ENCODE measurements around the gene TLN1. TPM values are rescaled to one million over a fixed set of nuclear protein-coding genes. Genes with fewer than 3 reads are reported as not detected.

Gene TLN1
- total RNA-seq, 3 donors from 2014 or later: 163 to 497 (median 215) TPM

DNA sequence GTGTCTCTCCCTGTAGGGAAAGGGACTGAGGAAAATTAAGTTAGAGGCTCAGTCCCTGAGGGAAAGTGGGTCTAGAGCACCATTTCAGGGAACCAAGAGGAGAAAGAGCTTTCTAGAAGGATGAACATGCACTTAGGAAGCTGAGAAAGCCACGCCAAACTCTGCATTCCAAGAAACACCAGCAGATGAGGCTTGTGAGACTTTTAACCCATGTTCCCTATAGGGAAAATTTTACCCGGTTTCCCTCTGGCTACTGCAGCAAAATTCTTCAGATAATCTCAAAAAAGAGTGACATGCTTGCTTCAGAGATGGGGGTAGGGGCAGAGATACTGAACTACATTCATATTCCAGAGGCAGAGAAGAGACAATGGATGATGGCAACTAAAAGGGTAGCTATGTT, 8.6 kb downstream of the TLN1 start:
- no peak for DNase-seq (ENCODE audit: low spot score in 2 of 2)
- Histone ChIP-seq H3K36me3 (peaks cover 23% of the 10 kb centered on the region), H3K9me3 (no peaks in the 10 kb centered on the region), H3K27me3 (no peaks in the 10 kb centered on the region), H3K4me3 (no peak overlapping the region), H3K4me1 (peaks cover 6 to 14% of the 10 kb centered on the region in 2 donors), H3K27ac (no peak overlapping the region)
- intact Hi-C loops (cut with DNase I; ENCODE audit: low total_unique reads): no loop called here
- TF ChIP-seq CTCF (IDR thresholded peaks at IDR 0.05) (no peak), POLR2AphosphoS5 (IDR thresholded peaks at IDR 0.05) (no peak), POLR2A (IDR thresholded peaks at IDR 0.05) (no peak)

- Histone ChIP-seq H3K27me3 (no peaks in the 10 kb centered on the region), H3K27ac (no peak overlapping the region), H3K4me1 (no peaks in the 10 kb centered on the region), H3K4me3 (no peak overlapping the region), H3K9me3 (no peaks in the 10 kb centered on the region), H3K36me3 (peaks cover 20% of the 10 kb centered on the region)
- DNase-seq (ENCODE audit: low spot score in 2 of 2): no peak
- no peak for TF ChIP-seq CTCF (IDR thresholded peaks at IDR 0.05)
- TF ChIP-seq POLR2AphosphoS5 (IDR thresholded peaks at IDR 0.05): no peak
- no peak for TF ChIP-seq POLR2A (IDR thresholded peaks at IDR 0.05)
- intact Hi-C loops (cut with DNase I; ENCODE audit: low total_unique reads): no loop called here
Measured at GRCh38 chr9:35719546-35719945, 12.4 kb downstream of the TLN1 start.

GRCh38 chr9:35718721-35719511, 13.1 kb downstream of the TLN1 start:
- no peaks in the 10 kb centered on the region for H3K27me3 ChIP-seq
- peaks cover 23% of the 10 kb centered on the region for H3K36me3 ChIP-seq
- H3K9me3 ChIP-seq: no peaks in the 10 kb centered on the region
- H3K27ac ChIP-seq: no peak overlapping the region
- no peaks in the 10 kb centered on the region for H3K4me1 ChIP-seq
- no peak for TF ChIP-seq POLR2AphosphoS5 (IDR thresholded peaks at IDR 0.05)
- TF ChIP-seq CTCF (IDR thresholded peaks at IDR 0.05): no peak
- no peak for TF ChIP-seq POLR2A (IDR thresholded peaks at IDR 0.05)
- DNase-seq (ENCODE audit: low spot score in 2 of 2): no peak
- H3K4me3 ChIP-seq: no peak overlapping the region
- intact Hi-C loops (cut with DNase I; ENCODE audit: low total_unique reads): no loop called here

DNA sequence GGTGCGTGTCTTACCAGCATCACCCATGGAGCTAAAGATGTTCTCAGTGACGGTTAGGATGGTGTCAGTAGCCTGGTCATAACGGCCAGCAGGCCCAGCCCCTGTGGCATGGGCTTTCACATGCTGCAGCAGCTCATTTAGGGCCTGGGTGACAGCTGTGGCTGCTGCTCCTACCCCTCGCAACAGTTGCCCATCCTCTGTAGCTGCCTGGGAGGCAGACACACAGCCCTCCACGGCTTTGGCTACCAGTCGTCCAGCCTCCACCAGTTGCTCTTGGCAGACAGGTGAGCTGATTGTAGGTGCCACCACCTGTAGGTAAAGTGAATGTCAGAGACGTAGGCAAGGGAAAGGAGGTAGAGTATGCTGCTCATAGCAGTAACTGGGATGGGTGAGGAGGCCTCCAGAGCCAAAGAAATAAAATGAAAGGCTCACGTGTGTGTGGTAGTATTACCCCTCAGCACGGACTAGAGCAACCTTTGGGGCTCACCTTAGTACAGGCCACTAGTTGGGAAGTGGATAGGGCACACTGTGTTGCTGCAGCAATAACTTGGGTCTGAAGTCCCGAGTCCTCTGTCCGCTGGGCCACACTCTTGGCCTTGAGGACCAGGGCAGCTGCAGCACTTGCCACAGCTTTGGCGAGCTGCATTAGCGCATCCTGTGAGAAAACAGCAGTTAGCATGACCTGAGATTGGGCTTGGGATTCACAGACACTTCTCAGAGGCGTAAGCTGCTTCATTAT, 14.7 kb downstream of the TLN1 start:
- intact Hi-C loops (cut with DNase I; ENCODE audit: low total_unique reads): no loop called here
- Histone ChIP-seq H3K9me3 (no peaks in the 10 kb centered on the region), H3K27me3 (no peaks in the 10 kb centered on the region), H3K36me3 (peaks cover 26% of the 10 kb centered on the region), H3K4me3 (no peak overlapping the region), H3K27ac (no peak overlapping the region), H3K4me1 (no peaks in the 10 kb centered on the region)
- no peak for TF ChIP-seq POLR2A (IDR thresholded peaks at IDR 0.05)
- TF ChIP-seq CTCF (IDR thresholded peaks at IDR 0.05): no peak
- no peak for TF ChIP-seq POLR2AphosphoS5 (IDR thresholded peaks at IDR 0.05)
- no peak for DNase-seq (ENCODE audit: low spot score in 2 of 2)

DNA sequence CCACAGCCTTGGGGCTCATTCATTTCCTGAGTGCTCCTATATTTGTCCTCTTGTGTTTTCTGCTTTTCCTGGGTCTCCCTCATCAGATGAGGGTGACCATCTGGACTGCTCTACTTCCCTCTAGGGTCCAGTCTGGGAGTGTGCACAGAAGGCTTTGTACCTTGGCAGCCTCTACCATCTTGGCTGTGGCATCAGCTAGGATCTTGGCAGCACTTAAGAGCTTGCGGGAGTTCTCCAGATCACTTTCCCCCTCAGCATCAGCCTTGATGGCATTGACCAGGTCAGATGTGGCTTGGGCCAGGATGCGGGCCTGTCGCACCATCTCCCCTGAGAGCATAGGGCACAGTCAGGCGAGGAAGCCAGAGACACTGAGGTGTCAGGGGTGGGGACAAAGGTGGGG, 15.8 kb downstream of the TLN1 start:
- no peak for DNase-seq (ENCODE audit: low spot score in 2 of 2)
- no peak for TF ChIP-seq POLR2A (IDR thresholded peaks at IDR 0.05)
- no peak for TF ChIP-seq POLR2AphosphoS5 (IDR thresholded peaks at IDR 0.05)
- no peak for TF ChIP-seq CTCF (IDR thresholded peaks at IDR 0.05)
- no peak overlapping the region for H3K4me3 ChIP-seq
- H3K36me3 ChIP-seq: peaks cover 29% of the 10 kb centered on the region
- H3K4me1 ChIP-seq: no peaks in the 10 kb centered on the region
- no peaks in the 10 kb centered on the region for H3K27me3 ChIP-seq
- peak overlapping the region in 1 of 2 donors; percentile 38 for H3K27ac ChIP-seq
- H3K9me3 ChIP-seq: no peaks in the 10 kb centered on the region
- intact Hi-C loops (cut with DNase I; ENCODE audit: low total_unique reads): no loop called here

Data from breast epithelium (tissue), 4 donors.